GM18873 (cell line): ENCODE measurements around the gene MXRA8.
"Not testable (repeated sequence)": the region's sequence is repeated elsewhere in the genome, so short reads cannot be mapped to it uniquely, and the experiment has no call there.

Source experiments
- ATAC-seq: cut with Tn5 transposase; IDR thresholded peaks from one replicate; pipeline ENCODE4 v1.9.1; 2021; ENCODE audit warnings: mild to moderate bottlenecking, moderate library complexity, moderate number of reproducible peaks; ENCODE audit not compliant: unreplicated experiment, low FRiP score

The MXRA8 gene

GRCh38 chr1:1370094-1370493, 11.7 kb upstream of the MXRA8 start:
- ATAC-seq = not testable (repeated sequence)

DNA sequence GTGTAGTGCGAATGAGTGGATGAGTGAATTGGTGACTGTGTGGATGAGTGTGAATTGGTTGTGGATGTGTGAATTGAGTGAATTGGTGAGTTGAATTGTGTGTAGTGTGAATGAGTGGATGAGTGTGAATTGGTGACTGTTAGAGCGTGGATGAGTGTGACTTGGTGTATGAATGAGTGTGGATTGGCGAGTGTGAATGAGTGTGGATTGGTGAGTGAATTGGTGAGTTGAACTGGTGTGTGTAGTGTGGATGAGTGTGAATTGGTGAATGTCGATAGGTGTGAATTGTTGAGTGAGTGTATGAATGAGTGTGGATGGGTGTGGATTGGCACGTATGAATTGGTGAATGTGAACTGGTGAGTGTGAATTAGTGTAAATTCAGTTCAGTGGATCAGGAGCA, 9.0 kb upstream of the MXRA8 start:
- no peak for ATAC-seq

- no peak for ATAC-seq
Observed at GRCh38 chr1:1366699-1367066, 8.3 kb upstream of the MXRA8 start.

- no peak for ATAC-seq
Observed at GRCh38 chr1:1365875-1366698, 7.7 kb upstream of the MXRA8 start.

GRCh38 chr1:1364266-1364665, 5.9 kb upstream of the MXRA8 start:
- no peak for ATAC-seq

DNA sequence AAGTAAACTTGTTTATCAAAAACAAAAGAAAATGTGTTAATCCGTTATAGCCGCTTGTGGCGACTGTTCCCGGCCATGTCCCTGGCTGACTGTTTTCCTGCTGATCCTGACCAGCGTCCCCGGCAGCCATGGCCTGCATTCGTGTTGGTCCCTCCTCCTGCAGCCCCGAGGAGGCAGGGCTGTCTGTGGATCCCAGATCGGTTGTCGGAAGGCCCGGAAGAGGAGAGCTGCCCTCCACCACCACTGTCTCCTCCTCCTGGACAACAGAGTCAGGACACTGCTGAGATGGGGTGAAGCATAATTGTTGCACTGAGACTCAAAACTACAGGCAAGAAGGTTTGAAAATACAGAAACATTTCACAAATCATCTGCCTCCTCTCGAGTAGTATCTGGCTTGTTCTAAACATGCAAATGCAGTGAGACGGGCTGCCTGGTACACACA, 3.6 kb upstream of the MXRA8 start:
- no peak for ATAC-seq

DNA sequence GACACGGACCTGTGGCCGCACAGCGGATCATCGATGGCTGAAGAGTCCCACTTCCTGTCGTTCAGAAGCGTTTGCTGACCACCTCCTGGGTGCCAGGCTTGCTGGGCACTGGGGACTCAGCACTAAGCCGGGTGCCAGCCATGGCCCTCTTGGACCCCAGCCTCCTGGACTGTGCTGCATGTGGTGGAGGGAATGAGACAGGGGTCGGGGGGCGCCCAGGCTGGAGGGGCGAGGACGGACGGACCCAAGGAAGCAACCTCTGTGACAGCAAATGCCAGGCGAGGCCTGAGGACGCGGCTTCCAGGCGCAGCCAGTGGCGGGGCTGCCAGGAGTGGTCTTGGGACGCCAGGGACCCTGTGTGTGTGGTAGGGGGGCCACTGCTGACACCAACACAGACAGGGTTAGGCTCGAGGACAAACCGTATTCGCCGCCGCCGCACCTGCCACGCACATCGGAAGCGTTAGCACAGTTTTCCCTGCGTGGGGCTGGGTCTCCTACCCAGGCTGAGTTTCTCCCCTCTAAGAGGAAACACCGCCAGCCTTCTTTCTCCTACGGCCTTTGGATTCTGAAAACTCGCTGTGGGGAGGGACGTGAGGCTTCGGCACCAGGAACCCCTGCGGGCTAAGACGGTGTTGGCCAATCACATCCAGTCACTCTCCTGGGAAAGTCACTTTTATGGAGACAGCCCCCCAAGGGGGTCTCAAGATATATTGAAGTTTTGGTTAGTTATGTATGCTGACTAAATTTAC, 3.1 kb upstream of the MXRA8 start:
- ATAC-seq = no peak

GRCh38 chr1:1360506-1361169, 2.3 kb upstream of the MXRA8 start:
- no peak for ATAC-seq

- ATAC-seq = no peak
Observed at GRCh38 chr1:1359664-1360468, 1.5 kb upstream of the MXRA8 start.

DNA sequence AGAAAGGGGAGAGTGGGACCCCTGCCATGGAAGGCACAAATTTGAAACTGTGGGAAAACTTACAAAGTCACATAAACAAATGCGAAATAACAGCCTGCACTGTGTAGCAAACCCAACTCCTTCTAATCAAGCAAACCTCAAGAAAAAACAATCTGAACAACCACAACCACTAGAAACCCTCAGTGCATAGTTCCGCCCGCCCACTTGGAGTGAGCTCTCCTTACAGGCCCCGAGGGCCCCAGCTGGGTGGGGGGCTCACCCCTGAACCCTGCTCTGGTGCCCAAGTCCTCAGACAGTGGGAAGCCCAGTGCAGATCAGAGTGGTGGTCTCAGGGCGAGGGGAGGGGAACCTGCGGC, 931 bp upstream of the MXRA8 start:
- ATAC-seq = no peak

DNA sequence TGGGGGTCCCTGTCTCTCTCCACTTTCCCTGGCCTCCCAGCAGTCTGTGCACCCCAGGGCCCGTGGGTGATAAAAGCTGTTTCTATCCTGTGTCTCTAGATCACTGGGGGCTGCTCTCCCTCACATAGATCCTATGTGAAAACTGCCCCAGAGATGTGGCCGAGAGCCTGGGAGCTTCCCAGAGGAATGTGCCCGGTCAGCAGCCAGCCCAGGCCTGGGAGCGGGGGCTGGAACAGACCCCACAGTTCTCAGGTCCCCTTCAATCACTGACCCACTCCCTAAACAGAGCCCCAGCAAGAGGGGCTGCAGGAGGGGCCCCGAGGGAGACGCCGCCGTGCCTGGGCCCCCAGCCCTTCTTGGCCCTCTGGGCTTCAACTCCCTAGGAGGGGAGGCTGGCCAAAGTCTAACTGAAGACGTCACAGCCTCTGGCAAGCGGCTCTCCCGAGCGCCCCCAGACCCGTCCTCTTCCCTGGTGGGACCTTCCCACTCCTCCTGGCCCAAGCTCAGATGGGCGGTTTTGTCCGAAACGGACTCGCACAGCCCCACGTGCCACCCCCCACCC, 403 bp downstream of the MXRA8 start:
- no peak for ATAC-seq

- ATAC-seq = no peak
Observed at GRCh38 chr1:1356796-1357401, 1.5 kb downstream of the MXRA8 start.

GRCh38 chr1:1356166-1356795, 2.1 kb downstream of the MXRA8 start:
- no peak for ATAC-seq

- no peak for ATAC-seq
Observed at GRCh38 chr1:1355416-1355815, 2.9 kb downstream of the MXRA8 start.

- no peak for ATAC-seq
Observed at GRCh38 chr1:1354271-1355247, 3.8 kb downstream of the MXRA8 start.

DNA sequence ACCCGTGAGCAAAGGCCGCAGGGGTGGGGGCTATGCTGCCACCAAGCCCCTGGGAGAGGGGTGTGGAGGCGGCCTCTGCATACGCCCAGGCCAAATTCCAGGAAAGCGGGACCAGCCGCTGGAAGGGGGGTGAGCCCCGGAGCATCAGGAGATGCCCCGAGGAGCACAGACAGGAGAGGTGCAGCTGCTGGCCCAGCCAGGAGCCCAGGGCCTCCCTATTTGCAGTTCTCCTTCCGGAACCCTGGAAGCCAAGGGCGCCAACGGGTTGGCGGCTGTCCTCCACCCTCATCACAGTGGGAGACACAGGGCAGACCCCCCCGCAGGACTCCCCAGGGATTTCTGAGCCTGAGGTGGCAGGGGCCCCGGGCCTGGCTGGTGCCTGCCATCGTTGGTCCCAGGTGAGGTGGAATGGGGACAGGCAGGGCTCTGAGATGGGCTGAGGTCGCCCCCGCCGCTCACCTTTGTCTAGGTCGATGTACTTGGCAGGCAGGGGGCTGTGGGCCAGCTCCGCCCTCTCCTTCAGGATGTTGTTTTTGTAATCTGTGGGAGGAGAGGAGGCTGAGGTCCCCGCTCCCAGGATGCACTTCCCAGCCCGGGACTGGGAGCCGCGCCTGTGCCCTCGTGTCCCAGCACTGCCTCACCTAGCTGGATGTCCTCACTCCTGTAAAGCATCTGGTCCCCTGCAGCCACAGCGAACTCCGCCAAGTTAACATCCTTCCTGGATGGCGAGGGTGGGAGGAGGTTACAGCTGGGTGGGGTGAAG, 4.8 kb downstream of the MXRA8 start:
- no peak for ATAC-seq

GRCh38 chr1:1352786-1353388, 5.5 kb downstream of the MXRA8 start:
- no peak for ATAC-seq
